ENCODE data around the gene GIT1. TPM values are rescaled to one million over a fixed set of nuclear protein-coding genes. Genes with fewer than 3 reads are reported as not detected.
A peak's percentile ranks its signal among the peaks of the same experiment; 100 is the strongest.

GIT1 gene
- polyA plus RNA-seq, 2 donors = 22.6 to 30.2 TPM

DNA sequence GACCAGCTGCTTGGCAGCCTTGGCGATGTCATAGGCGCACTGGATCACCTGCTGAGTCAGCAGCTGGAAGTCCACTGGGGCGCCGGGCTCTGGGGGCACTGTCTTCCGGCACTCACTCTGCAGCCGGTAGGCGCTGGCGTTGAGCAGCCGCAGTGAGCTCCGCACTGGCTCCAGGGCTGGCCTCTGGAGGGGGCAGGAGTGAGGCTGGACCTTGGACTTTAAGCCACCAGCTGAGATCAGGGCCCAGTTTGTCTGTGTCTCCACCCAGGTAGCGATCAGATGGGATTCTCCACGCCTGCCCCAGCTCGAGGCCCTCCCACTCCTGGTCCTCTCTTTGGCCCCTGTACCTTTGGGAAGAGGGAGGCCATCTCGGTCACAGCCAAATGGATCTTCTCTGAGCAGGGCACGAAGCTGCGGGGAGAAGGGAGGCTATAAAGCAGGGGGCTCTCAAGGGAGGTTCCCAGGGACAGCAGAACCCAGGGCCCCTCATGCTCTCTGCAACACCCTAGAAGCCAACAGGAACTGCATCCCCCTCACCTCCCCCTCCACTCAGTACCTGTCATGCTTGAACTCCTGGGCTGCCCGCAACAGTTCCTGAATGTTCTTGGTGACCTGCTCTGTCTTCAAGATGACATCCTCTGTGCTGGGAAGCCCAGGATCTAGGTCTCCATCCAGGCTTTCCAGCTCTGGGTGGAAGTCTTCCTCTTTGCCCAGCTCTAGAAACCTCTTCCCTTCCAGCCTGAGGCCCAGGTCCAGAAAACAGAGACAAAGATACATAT is 14.5 kb downstream of the GIT1 start:
- Histone ChIP-seq H3K27me3 (ENCODE audit: control insufficient read depth in 1 of 2, insufficient read depth in 2 of 2, low read length in 2 of 2) (no peaks in the 10 kb centered on the region), H3K9me3 (ENCODE audit: control insufficient read depth in 2 of 2, insufficient read depth in 1 of 2, low read depth in 1 of 2, low read length in 1 of 2) (no peaks in the 10 kb centered on the region), H3K27ac (ENCODE audit: low read depth in 2 of 2, low read length in 1 of 2) (no peak overlapping the region), H3K4me3 (ENCODE audit: low read depth in 1 of 2, low read length in 2 of 2) (no peak overlapping the region), H3K4me1 (ENCODE audit: control insufficient read depth in 2 of 2, insufficient read depth in 2 of 2, low read length in 1 of 2) (peaks cover 3 to 10% of the 10 kb centered on the region in 2 donors), H3K36me3 (ENCODE audit: control insufficient read depth in 2 of 2, insufficient read depth in 2 of 2, low read length in 1 of 2) (peaks cover 8 to 47% of the 10 kb centered on the region in 2 donors)
- WGBS, 2 donors = 79 to 83% methylated on average over 17 of the region's 17 CpGs

- H3K36me3 ChIP-seq (ENCODE audit: control insufficient read depth in 2 of 2, insufficient read depth in 2 of 2, low read length in 1 of 2) = peaks cover 8 to 45% of the 10 kb centered on the region in 2 donors
- H3K9me3 ChIP-seq (ENCODE audit: control insufficient read depth in 2 of 2, insufficient read depth in 1 of 2, low read depth in 1 of 2, low read length in 1 of 2) = no peaks in the 10 kb centered on the region
- H3K4me1 ChIP-seq (ENCODE audit: control insufficient read depth in 2 of 2, insufficient read depth in 2 of 2, low read length in 1 of 2) = peaks cover 3 to 13% of the 10 kb centered on the region in 2 donors
Measured at GRCh38 chr17:29573871-29574731, 15.3 kb downstream of the GIT1 start.

DNA sequence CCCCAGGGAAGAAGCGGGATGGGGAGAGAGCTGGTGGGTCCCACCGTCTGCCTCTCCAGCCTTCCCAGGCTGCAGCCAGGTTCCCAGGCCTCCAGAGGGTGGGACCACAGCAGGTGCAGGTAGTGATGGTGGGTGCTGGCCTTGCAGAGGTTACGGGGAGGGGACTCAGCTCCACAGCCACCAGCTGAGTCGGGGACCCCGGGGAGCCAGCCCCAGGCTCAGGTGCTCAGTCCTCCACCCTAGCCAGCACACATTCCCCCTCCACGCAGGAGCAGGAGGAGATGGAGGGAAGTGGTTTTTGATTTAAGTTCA is 15.9 kb downstream of the GIT1 start:
- Histone ChIP-seq H3K4me1 (ENCODE audit: control insufficient read depth in 2 of 2, insufficient read depth in 2 of 2, low read length in 1 of 2) (peaks cover 3 to 15% of the 10 kb centered on the region in 2 donors), H3K27ac (ENCODE audit: low read depth in 2 of 2, low read length in 1 of 2) (no peak overlapping the region), H3K27me3 (ENCODE audit: control insufficient read depth in 1 of 2, insufficient read depth in 2 of 2, low read length in 2 of 2) (no peaks in the 10 kb centered on the region), H3K9me3 (ENCODE audit: control insufficient read depth in 2 of 2, insufficient read depth in 1 of 2, low read depth in 1 of 2, low read length in 1 of 2) (no peaks in the 10 kb centered on the region), H3K4me3 (ENCODE audit: low read depth in 1 of 2, low read length in 2 of 2) (no peak overlapping the region), H3K36me3 (ENCODE audit: control insufficient read depth in 2 of 2, insufficient read depth in 2 of 2, low read length in 1 of 2) (peaks cover 8 to 39% of the 10 kb centered on the region in 2 donors)
- WGBS, 2 donors = 78 to 80% methylated on average over 6 of the region's 6 CpGs

More at GRCh38 chr17:29573871-29574731, 15.3 kb downstream of the GIT1 start:
- Histone ChIP-seq H3K27me3 (ENCODE audit: control insufficient read depth in 1 of 2, insufficient read depth in 2 of 2, low read length in 2 of 2) (no peaks in the 10 kb centered on the region), H3K4me3 (ENCODE audit: low read depth in 1 of 2, low read length in 2 of 2) (no peak overlapping the region), H3K27ac (ENCODE audit: low read depth in 2 of 2, low read length in 1 of 2) (no peak overlapping the region)
- WGBS, 2 donors = 81 to 82% methylated on average over 14 of the region's 14 CpGs

GRCh38 chr17:29572691-29573557 is 16.5 kb downstream of the GIT1 start:
- H3K9me3 ChIP-seq (ENCODE audit: control insufficient read depth in 2 of 2, insufficient read depth in 1 of 2, low read depth in 1 of 2, low read length in 1 of 2) = no peaks in the 10 kb centered on the region
- H3K27me3 ChIP-seq (ENCODE audit: control insufficient read depth in 1 of 2, insufficient read depth in 2 of 2, low read length in 2 of 2) = no peaks in the 10 kb centered on the region
- H3K4me1 ChIP-seq (ENCODE audit: control insufficient read depth in 2 of 2, insufficient read depth in 2 of 2, low read length in 1 of 2) = peaks cover 3 to 15% of the 10 kb centered on the region in 2 donors
- WGBS, 2 donors = 35 to 37% methylated on average over 56 to 62 of the region's 62 CpGs
- peaks cover 8 to 33% of the 10 kb centered on the region in 2 donors for H3K36me3 ChIP-seq (ENCODE audit: control insufficient read depth in 2 of 2, insufficient read depth in 2 of 2, low read length in 1 of 2)
- H3K27ac ChIP-seq (ENCODE audit: low read depth in 2 of 2, low read length in 1 of 2) = no peak overlapping the region
- peak overlapping the region in 1 of 2 donors; percentile 16 for H3K4me3 ChIP-seq (ENCODE audit: low read depth in 1 of 2, low read length in 2 of 2)

GRCh38 chr17:29571883-29572681 is 17.4 kb downstream of the GIT1 start:
- 43 to 47% methylated on average over 30 of the region's 30 CpGs for WGBS, 2 donors
- H3K4me3 ChIP-seq (ENCODE audit: low read depth in 1 of 2, low read length in 2 of 2) = peak overlapping the region in 1 of 2 donors; percentile 16
- peaks cover 3 to 13% of the 10 kb centered on the region in 2 donors for H3K4me1 ChIP-seq (ENCODE audit: control insufficient read depth in 2 of 2, insufficient read depth in 2 of 2, low read length in 1 of 2)
- H3K9me3 ChIP-seq (ENCODE audit: control insufficient read depth in 2 of 2, insufficient read depth in 1 of 2, low read depth in 1 of 2, low read length in 1 of 2) = no peaks in the 10 kb centered on the region
- H3K27ac ChIP-seq (ENCODE audit: low read depth in 2 of 2, low read length in 1 of 2) = peak overlapping the region in 1 of 2 donors; percentile 9
- H3K27me3 ChIP-seq (ENCODE audit: control insufficient read depth in 1 of 2, insufficient read depth in 2 of 2, low read length in 2 of 2) = no peaks in the 10 kb centered on the region
- H3K36me3 ChIP-seq (ENCODE audit: control insufficient read depth in 2 of 2, insufficient read depth in 2 of 2, low read length in 1 of 2) = peaks cover 8 to 29% of the 10 kb centered on the region in 2 donors

DNA sequence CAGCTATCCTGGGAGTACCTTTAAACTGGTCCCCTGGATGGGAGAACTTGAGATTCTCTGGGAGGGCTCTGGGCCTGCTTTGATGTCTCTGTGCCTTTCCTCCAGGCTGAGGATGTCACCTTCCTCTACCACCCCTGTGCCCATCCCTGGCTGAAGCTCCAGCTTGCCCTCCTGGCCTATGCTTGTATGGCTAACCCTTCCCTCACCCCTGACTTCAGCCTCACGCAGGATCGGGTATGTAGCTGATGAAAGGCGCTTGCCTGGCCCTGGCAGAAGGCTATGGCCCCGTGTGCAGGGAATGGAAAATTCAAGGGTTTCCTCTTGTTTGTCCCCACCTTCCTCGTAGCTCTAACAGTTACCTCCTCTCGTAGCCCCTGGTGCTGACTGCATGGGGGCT is 18.0 kb downstream of the GIT1 start:
- Histone ChIP-seq H3K4me3 (ENCODE audit: low read depth in 1 of 2, low read length in 2 of 2) (no peak overlapping the region), H3K27ac (ENCODE audit: low read depth in 2 of 2, low read length in 1 of 2) (no peak overlapping the region), H3K9me3 (ENCODE audit: control insufficient read depth in 2 of 2, insufficient read depth in 1 of 2, low read depth in 1 of 2, low read length in 1 of 2) (no peaks in the 10 kb centered on the region), H3K36me3 (ENCODE audit: control insufficient read depth in 2 of 2, insufficient read depth in 2 of 2, low read length in 1 of 2) (peaks cover 8 to 23% of the 10 kb centered on the region in 2 donors), H3K4me1 (ENCODE audit: control insufficient read depth in 2 of 2, insufficient read depth in 2 of 2, low read length in 1 of 2) (peaks cover 3 to 13% of the 10 kb centered on the region in 2 donors), H3K27me3 (ENCODE audit: control insufficient read depth in 1 of 2, insufficient read depth in 2 of 2, low read length in 2 of 2) (no peaks in the 10 kb centered on the region)
- 83 to 88% methylated on average over 6 of the region's 6 CpGs for WGBS, 2 donors

- Histone ChIP-seq H3K9me3 (ENCODE audit: control insufficient read depth in 2 of 2, insufficient read depth in 1 of 2, low read depth in 1 of 2, low read length in 1 of 2) (no peaks in the 10 kb centered on the region), H3K27me3 (ENCODE audit: control insufficient read depth in 1 of 2, insufficient read depth in 2 of 2, low read length in 2 of 2) (no peaks in the 10 kb centered on the region)
- 61 to 75% methylated on average over 7 of the region's 7 CpGs for WGBS, 2 donors
Measured at GRCh38 chr17:29570521-29570920, 18.9 kb downstream of the GIT1 start.

DNA sequence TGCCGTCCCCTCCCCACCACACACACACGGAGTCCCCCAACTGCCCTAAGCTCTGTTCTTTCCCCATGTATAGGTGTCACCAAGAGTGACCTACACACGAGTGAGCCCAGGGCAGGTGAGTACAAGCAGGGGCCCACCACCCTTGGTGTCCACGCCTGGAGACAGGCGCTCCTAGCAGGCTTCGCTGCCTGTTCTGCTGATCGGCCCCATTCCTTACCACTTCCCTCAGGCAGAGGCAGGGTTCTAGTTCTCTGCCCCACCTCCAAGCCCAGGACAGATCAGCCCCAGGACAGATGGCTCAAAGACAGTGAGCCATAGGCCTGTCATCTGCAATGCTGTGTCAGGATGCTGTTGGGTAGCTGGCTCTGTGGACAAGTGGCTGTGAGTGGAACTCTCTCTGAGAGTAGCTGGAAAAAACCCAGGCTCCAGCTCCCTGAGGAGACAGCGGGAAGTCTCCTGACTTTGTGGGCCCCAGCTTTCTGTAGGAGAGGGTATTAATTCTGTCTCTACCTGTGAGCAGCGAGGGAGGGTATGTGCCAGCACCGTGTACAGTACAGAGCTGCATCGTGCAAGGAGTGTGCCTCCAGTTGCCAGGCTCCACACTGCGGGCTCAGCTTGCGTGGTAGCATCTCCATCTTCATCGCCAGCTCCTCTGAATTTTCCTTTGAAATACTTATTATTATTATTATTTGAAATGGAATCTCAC is 20.1 kb downstream of the GIT1 start:
- Histone ChIP-seq H3K9me3 (ENCODE audit: control insufficient read depth in 2 of 2, insufficient read depth in 1 of 2, low read depth in 1 of 2, low read length in 1 of 2) (no peaks in the 10 kb centered on the region), H3K27ac (ENCODE audit: low read depth in 2 of 2, low read length in 1 of 2) (peak overlapping the region; percentile 90), H3K36me3 (ENCODE audit: control insufficient read depth in 2 of 2, insufficient read depth in 2 of 2, low read length in 1 of 2) (peaks cover 2 to 4% of the 10 kb centered on the region in 2 donors), H3K27me3 (ENCODE audit: control insufficient read depth in 1 of 2, insufficient read depth in 2 of 2, low read length in 2 of 2) (no peaks in the 10 kb centered on the region), H3K4me3 (ENCODE audit: low read depth in 1 of 2, low read length in 2 of 2) (peak overlapping the region; percentile 71), H3K4me1 (ENCODE audit: control insufficient read depth in 2 of 2, insufficient read depth in 2 of 2, low read length in 1 of 2) (peaks cover 3 to 23% of the 10 kb centered on the region in 2 donors)
- WGBS, 2 donors = 53 to 54% methylated on average over 14 of the region's 14 CpGs

More at GRCh38 chr17:29570521-29570920, 18.9 kb downstream of the GIT1 start:
- peaks cover 6 to 14% of the 10 kb centered on the region in 2 donors for H3K36me3 ChIP-seq (ENCODE audit: control insufficient read depth in 2 of 2, insufficient read depth in 2 of 2, low read length in 1 of 2)
- H3K4me1 ChIP-seq (ENCODE audit: control insufficient read depth in 2 of 2, insufficient read depth in 2 of 2, low read length in 1 of 2) = peaks cover 3 to 22% of the 10 kb centered on the region in 2 donors
- no peak overlapping the region for H3K27ac ChIP-seq (ENCODE audit: low read depth in 2 of 2, low read length in 1 of 2)
- no peak overlapping the region for H3K4me3 ChIP-seq (ENCODE audit: low read depth in 1 of 2, low read length in 2 of 2)
